Pulmonary artery endothelial cell (primary cell): Measurements from ENCODE around the gene RERE. TPM values are rescaled to one million over a fixed set of nuclear protein-coding genes. Genes with fewer than 3 reads are reported as not detected.
"Not testable (repeated sequence)": the region's sequence is repeated elsewhere in the genome, so short reads cannot be mapped to it uniquely, and the experiment has no call there.

ENCODE experiments used
- DNase-seq: peaks from one replicate; pipeline ENCODE4 v3.0.0-alpha.2; 2011; ENCODE audit warnings: low read depth, low spot score
- total RNA-seq: library from RNA; depleted of rRNA; stranded (reverse); fragments of >200 nt; gene quantifications from 2 replicates; pipeline ENCODE4 v1.2.3, GENCODE V29; 2014

Gene RERE
- total RNA-seq, 1 donor from 2014 or later = 60.7 TPM

GRCh38 chr1:8519167-8519566 lies 298.3 kb downstream of the RERE start:
- no peak for DNase-seq

- no peak for DNase-seq
Observed at GRCh38 chr1:8518490-8518801, 299.0 kb downstream of the RERE start.

- peak; percentile 17 for DNase-seq
Observed at GRCh38 chr1:8517661-8518489, 299.6 kb downstream of the RERE start.

GRCh38 chr1:8516793-8517556 lies 300.5 kb downstream of the RERE start:
- DNase-seq = no peak

GRCh38 chr1:8516278-8516777 lies 301.1 kb downstream of the RERE start:
- DNase-seq = no peak

- no peak for DNase-seq
Observed at GRCh38 chr1:8512504-8512903, 304.9 kb downstream of the RERE start.

GRCh38 chr1:8510041-8510823 lies 307.2 kb downstream of the RERE start:
- no peak for DNase-seq

GRCh38 chr1:8509579-8509978 lies 307.9 kb downstream of the RERE start:
- no peak for DNase-seq

- no peak for DNase-seq
Observed at GRCh38 chr1:8506995-8507615, 310.3 kb downstream of the RERE start.

- no peak for DNase-seq
Observed at GRCh38 chr1:8506456-8506855, 311.0 kb downstream of the RERE start.

GRCh38 chr1:8503842-8504241 lies 313.6 kb downstream of the RERE start:
- DNase-seq = no peak

- not testable (repeated sequence) for DNase-seq
Observed at GRCh38 chr1:8502949-8503348, 314.5 kb downstream of the RERE start.

GRCh38 chr1:8497210-8497819 lies 320.1 kb downstream of the RERE start:
- DNase-seq = no peak

GRCh38 chr1:8496473-8496872 lies 321.0 kb downstream of the RERE start:
- DNase-seq = no peak

GRCh38 chr1:8495928-8496401 lies 321.5 kb downstream of the RERE start:
- DNase-seq = no peak

- no peak for DNase-seq
Observed at GRCh38 chr1:8494681-8495080, 322.8 kb downstream of the RERE start.

- no peak for DNase-seq
Observed at GRCh38 chr1:8493916-8494540, 323.4 kb downstream of the RERE start.

- DNase-seq = no peak
Observed at GRCh38 chr1:8487249-8487648, 330.2 kb downstream of the RERE start.

GRCh38 chr1:8486047-8486446 lies 331.4 kb downstream of the RERE start:
- DNase-seq = no peak

- DNase-seq = no peak
Observed at GRCh38 chr1:8483586-8483985, 333.9 kb downstream of the RERE start.
